GM21381 (cell line): ENCODE data around the gene HHAT.

ENCODE experiments used
- ATAC-seq: cut with Tn5 transposase; IDR thresholded peaks from one replicate; pipeline ENCODE4 v1.9.1; 2021; ENCODE audit warnings: mild to moderate bottlenecking, moderate library complexity; ENCODE audit not compliant: unreplicated experiment

HHAT gene

GRCh38 chr1:210698661-210699060 lies 370.0 kb downstream of the HHAT start:
- no peak for ATAC-seq

- no peak for ATAC-seq
Measured at GRCh38 chr1:210700083-210700482, 371.4 kb downstream of the HHAT start.

GRCh38 chr1:210700511-210700910 lies 371.8 kb downstream of the HHAT start:
- ATAC-seq, result no peak

GRCh38 chr1:210702506-210702905 lies 373.8 kb downstream of the HHAT start:
- no peak for ATAC-seq

GRCh38 chr1:210703593-210703992 lies 374.9 kb downstream of the HHAT start:
- ATAC-seq, result no peak

GRCh38 chr1:210705086-210705485 lies 376.4 kb downstream of the HHAT start:
- no peak for ATAC-seq

GRCh38 chr1:210706246-210706645 lies 377.5 kb downstream of the HHAT start:
- no peak for ATAC-seq

GRCh38 chr1:210707300-210708240 lies 378.9 kb downstream of the HHAT start:
- no peak for ATAC-seq

GRCh38 chr1:210709701-210710100 lies 381.0 kb downstream of the HHAT start:
- no peak for ATAC-seq

GRCh38 chr1:210711825-210712612 lies 383.3 kb downstream of the HHAT start:
- ATAC-seq, result no peak

- no peak for ATAC-seq
Measured at GRCh38 chr1:210715072-210715471, 386.4 kb downstream of the HHAT start.

- no peak for ATAC-seq
Measured at GRCh38 chr1:210722410-210723081, 393.8 kb downstream of the HHAT start.

- no peak for ATAC-seq
Measured at GRCh38 chr1:210723646-210724045, 394.9 kb downstream of the HHAT start.

- no peak for ATAC-seq
Measured at GRCh38 chr1:210724768-210725167, 396.1 kb downstream of the HHAT start.
